ENCODE results near the gene POU2F1. TPM values are rescaled to one million over a fixed set of nuclear protein-coding genes. Genes with fewer than 3 reads are reported as not detected.

The POU2F1 gene
- total and polyA plus RNA-seq, 12 donors = 3.2 to 52.5 (median 12.6) TPM

DNA sequence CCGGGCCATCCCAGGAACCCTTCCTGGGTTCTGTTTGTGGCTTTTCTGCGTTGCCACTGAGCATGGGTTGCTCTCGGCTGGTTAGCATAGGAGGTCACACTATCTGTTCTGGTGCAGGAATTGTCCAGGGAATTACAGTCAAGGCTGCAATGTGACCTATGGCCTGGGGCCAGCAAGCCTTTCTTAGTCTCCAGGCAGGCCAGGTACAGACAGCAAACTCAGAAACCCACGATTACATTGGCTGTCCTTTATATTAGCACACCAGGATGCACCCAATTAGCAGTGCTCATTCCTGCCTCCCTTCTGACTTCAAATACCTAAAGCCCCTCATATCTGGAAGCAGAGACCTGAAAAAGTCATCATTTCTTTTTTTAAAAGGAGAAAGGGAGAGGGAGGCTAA is 242.4 kb downstream of the POU2F1 start:
- Histone ChIP-seq H3K36me3 (replicated peaks in 1 of 2) (no peaks in the 10 kb centered on the region), H3K27me3 (no peaks in the 10 kb centered on the region), H3K4me1 (replicated peaks in 1 of 2) (no peaks in the 10 kb centered on the region), H3K4me3 (no peak overlapping the region), H3K27ac (no peak overlapping the region), H3K9me3 (replicated peaks in 1 of 3) (no peaks in the 10 kb centered on the region)
- intact Hi-C loops (cut with DNase I) = no loop called here
- TF ChIP-seq POLR2A (IDR thresholded peaks at IDR 0.05) = no peak
- TF ChIP-seq, protein P1, sequence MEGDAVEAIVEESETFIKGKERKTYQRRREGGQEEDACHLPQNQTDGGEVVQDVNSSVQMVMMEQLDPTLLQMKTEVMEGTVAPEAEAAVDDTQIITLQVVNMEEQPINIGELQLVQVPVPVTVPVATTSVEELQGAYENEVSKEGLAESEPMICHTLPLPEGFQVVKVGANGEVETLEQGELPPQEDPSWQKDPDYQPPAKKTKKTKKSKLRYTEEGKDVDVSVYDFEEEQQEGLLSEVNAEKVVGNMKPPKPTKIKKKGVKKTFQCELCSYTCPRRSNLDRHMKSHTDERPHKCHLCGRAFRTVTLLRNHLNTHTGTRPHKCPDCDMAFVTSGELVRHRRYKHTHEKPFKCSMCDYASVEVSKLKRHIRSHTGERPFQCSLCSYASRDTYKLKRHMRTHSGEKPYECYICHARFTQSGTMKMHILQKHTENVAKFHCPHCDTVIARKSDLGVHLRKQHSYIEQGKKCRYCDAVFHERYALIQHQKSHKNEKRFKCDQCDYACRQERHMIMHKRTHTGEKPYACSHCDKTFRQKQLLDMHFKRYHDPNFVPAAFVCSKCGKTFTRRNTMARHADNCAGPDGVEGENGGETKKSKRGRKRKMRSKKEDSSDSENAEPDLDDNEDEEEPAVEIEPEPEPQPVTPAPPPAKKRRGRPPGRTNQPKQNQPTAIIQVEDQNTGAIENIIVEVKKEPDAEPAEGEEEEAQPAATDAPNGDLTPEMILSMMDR (IDR thresholded peaks at IDR 0.05) = no peak
- DNase-seq = no peak
- WGBS, 4 donors = 63 to 77% (median 76%) methylated on average over 4 of the region's 4 CpGs

DNA sequence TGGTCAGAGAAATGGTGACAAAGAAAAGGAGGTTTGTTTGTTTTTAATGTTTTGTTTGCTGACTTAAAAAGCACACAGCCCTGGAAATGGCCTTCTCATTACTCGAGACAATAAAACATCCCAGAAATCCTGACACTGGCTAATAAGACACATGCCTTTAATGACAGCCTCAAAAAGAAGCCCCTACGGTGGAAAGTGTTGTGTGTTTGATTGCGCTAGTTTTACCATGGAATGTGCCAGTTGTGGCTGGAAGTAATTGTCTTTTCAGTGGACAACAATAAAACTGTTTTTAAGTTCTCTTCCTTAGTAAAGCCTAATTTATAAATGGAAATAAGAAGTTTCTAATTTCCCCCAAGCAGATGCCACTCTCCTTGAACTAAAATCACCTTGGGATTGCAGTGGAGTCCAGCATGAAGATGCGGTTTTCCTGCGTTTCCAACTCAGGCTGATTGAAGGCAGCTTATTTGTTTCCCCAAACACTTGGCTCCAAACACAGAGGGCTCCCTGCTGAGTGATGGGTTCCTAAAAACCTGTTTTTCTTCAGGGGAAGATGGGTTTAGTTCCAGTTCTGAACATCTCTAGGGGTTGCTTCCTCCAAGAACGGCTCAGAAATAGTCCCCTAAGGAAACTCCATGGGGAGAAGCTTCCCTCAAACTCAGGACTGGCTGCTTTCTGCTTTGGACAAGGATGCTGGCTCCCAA is 243.3 kb downstream of the POU2F1 start:
- WGBS, 4 donors = 73 to 84% (median 78%) methylated on average over 6 of the region's 6 CpGs
- Histone ChIP-seq H3K4me1 (replicated peaks in 1 of 2) (no peaks in the 10 kb centered on the region), H3K4me3 (no peak overlapping the region), H3K9me3 (replicated peaks in 1 of 3) (no peaks in the 10 kb centered on the region), H3K27me3 (no peaks in the 10 kb centered on the region), H3K27ac (no peak overlapping the region), H3K36me3 (replicated peaks in 1 of 2) (no peaks in the 10 kb centered on the region)
- intact Hi-C loops (cut with DNase I) = no loop called here
- DNase-seq = no peak
- no peak for TF ChIP-seq POLR2A (IDR thresholded peaks at IDR 0.05)
- TF ChIP-seq, protein P1 (IDR thresholded peaks at IDR 0.05) = no peak

DNA sequence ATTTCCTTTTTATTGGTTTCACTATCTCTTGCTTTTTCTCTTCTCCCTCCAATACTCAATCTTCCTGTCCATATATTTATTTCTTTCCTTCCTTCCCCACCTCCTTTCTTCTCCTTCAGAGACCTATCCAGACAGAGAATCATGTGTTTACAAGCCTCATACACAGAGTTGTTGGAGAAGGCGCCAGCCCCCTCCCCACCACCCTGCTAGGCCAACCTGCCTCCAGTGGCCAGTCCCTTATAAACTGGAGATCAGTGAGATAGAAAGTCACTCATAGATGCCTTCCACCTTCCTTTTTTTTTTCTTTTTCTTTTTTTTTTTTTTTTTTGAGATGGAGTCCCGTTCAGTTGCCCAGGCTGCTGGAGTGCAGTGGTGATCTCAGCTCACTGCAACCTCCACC is 244.3 kb downstream of the POU2F1 start:
- TF ChIP-seq POLR2A (IDR thresholded peaks at IDR 0.05) = no peak
- TF ChIP-seq, protein P1 (IDR thresholded peaks at IDR 0.05) = no peak
- WGBS, 4 donors = 88 to 96% (median 90%) methylated on average over 2 of the region's 2 CpGs
- Histone ChIP-seq H3K9me3 (replicated peaks in 1 of 3) (no peaks in the 10 kb centered on the region), H3K27ac (no peak overlapping the region), H3K4me1 (replicated peaks in 1 of 2) (no peaks in the 10 kb centered on the region), H3K27me3 (no peaks in the 10 kb centered on the region), H3K36me3 (replicated peaks in 1 of 2) (no peaks in the 10 kb centered on the region), H3K4me3 (no peak overlapping the region)
- no peak for DNase-seq
- intact Hi-C loops (cut with DNase I) = no loop called here

DNA sequence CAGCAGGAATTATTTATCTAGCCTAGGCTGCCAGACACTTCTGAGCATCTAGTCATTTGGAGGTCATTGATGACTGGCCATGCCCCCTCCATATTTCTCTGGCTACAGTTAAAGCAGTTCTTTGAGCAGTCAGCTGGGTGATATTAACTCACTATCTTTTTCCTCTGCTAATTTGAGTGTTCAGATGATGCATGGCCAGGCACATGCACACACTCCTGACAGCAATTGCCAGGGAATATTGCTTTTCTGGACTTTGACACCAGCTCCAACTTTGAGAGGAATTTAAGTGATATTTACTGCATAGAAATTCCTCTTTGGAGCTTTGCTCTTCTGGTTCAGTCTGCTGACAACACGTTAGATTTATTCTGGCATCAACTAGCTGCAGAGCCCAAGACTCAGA is 245.1 kb downstream of the POU2F1 start:
- no peaks in the 10 kb centered on the region for H3K27me3 ChIP-seq
- no peaks in the 10 kb centered on the region for H3K4me1 ChIP-seq (replicated peaks in 1 of 2)
- 31 to 55% (median 49%) methylated on average over 1 of the region's 1 CpG for WGBS, 4 donors
- H3K36me3 ChIP-seq (replicated peaks in 1 of 2) = no peaks in the 10 kb centered on the region
- no peak overlapping the region for H3K27ac ChIP-seq
- no peak overlapping the region for H3K4me3 ChIP-seq
- DNase-seq = no peak
- TF ChIP-seq POLR2A (IDR thresholded peaks at IDR 0.05) = no peak
- TF ChIP-seq, protein P1 (IDR thresholded peaks at IDR 0.05) = no peak
- intact Hi-C loops (cut with DNase I) = no loop called here
- H3K9me3 ChIP-seq (replicated peaks in 1 of 3) = no peaks in the 10 kb centered on the region

Measured in adrenal gland (tissue), 12 donors.